Measurements from ENCODE around the gene ROCK1. TPM values are rescaled to one million over a fixed set of nuclear protein-coding genes. Genes with fewer than 3 reads are reported as not detected.
"Not testable (repeated sequence)": the region's sequence is repeated elsewhere in the genome, so short reads cannot be mapped to it uniquely, and the experiment has no call there.

The ROCK1 gene
- total RNA-seq, 6 experiments from 2014 or later: 17.1 to 23.2 (median 21.6) TPM

DNA sequence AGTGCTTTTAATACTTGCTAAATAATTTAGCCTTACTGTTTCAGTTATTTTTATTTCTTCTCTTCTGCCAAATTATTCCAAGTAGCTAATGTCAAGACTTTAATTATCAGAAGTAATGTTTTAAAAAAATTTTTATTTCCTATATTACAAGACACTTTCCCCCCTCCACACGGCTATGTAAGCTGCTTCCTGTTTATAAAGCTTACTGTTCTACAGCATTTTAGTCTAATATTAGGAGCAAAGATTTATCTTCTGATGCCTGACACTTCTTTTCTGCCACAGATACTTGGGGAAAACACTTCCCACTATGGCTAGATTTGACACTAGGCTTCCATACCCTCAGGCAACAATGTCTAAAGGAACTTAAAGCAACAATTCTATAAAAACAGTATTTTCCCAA lies 62.3 kb downstream of the ROCK1 start:
- H3K4me3 ChIP-seq: no peak overlapping the region
- H3K36me3 ChIP-seq: peaks cover 0 to 6% (median 0%) of the 10 kb centered on the region in 4 donors
- intact Hi-C loops (cut with DNase I): no loop called here
- no peaks in the 10 kb centered on the region for H3K27me3 ChIP-seq
- no peak overlapping the region for H3K27ac ChIP-seq
- WGBS (ENCODE audit: insufficient coverage, low coverage, low lambda C conversion rate, missing lambda C conversion rate): 26% methylated on average over 1 of the region's 1 CpG
- H3K4me1 ChIP-seq: peaks cover 0 to 11% (median 0%) of the 10 kb centered on the region in 4 donors
- no peak for DNase-seq
- peak in 2 of 4 donors; percentile 21 to 41 for ATAC-seq
- no peaks in the 10 kb centered on the region for H3K9me3 ChIP-seq
- TF ChIP-seq POLR2A (IDR thresholded peaks at IDR 0.05): no peak
- TF ChIP-seq, protein P1, sequence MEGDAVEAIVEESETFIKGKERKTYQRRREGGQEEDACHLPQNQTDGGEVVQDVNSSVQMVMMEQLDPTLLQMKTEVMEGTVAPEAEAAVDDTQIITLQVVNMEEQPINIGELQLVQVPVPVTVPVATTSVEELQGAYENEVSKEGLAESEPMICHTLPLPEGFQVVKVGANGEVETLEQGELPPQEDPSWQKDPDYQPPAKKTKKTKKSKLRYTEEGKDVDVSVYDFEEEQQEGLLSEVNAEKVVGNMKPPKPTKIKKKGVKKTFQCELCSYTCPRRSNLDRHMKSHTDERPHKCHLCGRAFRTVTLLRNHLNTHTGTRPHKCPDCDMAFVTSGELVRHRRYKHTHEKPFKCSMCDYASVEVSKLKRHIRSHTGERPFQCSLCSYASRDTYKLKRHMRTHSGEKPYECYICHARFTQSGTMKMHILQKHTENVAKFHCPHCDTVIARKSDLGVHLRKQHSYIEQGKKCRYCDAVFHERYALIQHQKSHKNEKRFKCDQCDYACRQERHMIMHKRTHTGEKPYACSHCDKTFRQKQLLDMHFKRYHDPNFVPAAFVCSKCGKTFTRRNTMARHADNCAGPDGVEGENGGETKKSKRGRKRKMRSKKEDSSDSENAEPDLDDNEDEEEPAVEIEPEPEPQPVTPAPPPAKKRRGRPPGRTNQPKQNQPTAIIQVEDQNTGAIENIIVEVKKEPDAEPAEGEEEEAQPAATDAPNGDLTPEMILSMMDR (IDR thresholded peaks at IDR 0.05): no peak

DNA sequence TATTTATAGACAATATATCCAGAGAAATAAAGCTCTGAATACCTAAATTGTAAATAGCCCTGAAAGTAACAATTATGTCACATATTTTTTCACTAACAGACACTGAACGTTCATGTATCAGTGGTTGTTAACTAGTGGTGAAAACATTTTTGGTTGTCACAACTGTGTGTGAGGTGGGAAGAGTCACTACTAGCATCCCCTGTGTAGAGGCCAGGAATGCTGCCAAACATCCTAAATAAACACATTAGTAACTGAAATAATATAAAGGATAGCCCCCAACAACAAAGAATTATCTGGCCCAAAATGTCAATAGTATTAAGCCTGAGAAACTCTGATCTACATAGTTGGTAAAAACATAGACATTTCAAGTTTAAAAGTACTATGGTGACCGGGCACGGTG lies 64.5 kb downstream of the ROCK1 start:
- DNase-seq (no peak), ATAC-seq (no peak)
- Histone ChIP-seq H3K9me3 (no peaks in the 10 kb centered on the region), H3K36me3 (peaks cover 0 to 6% (median 0%) of the 10 kb centered on the region in 4 donors), H3K4me3 (no peak overlapping the region), H3K4me1 (no peaks in the 10 kb centered on the region), H3K27me3 (no peaks in the 10 kb centered on the region), H3K27ac (no peak overlapping the region)
- no peak for TF ChIP-seq POLR2A (IDR thresholded peaks at IDR 0.05)
- TF ChIP-seq, protein P1 (IDR thresholded peaks at IDR 0.05): no peak
- WGBS (ENCODE audit: insufficient coverage, low coverage, low lambda C conversion rate, missing lambda C conversion rate): 75% methylated on average over 1 of the region's 3 CpGs
- intact Hi-C loops (cut with DNase I): no loop called here

DNA sequence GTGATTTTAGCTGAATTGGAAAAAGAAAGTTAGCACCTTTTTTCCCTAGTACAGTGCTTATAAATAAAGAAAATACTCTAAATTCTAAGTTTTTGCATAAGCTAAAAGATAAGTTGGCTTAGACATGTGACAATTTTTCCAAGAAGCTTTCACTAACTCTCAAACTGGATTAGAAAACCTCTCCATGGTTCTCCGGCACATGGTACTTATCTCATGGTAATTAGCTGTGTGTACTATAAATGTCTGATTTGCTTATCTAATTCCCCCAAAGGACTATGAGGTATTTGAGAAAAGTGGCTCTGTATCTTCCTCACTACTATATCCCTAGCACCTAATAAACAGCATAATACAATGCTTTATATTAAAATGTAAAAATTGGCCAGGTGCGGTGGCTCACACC lies 71.1 kb downstream of the ROCK1 start:
- peaks cover 0 to 12% (median 4%) of the 10 kb centered on the region in 4 donors for H3K36me3 ChIP-seq
- WGBS (ENCODE audit: insufficient coverage, low coverage, low lambda C conversion rate, missing lambda C conversion rate): 95% methylated on average over 2 of the region's 2 CpGs

DNA sequence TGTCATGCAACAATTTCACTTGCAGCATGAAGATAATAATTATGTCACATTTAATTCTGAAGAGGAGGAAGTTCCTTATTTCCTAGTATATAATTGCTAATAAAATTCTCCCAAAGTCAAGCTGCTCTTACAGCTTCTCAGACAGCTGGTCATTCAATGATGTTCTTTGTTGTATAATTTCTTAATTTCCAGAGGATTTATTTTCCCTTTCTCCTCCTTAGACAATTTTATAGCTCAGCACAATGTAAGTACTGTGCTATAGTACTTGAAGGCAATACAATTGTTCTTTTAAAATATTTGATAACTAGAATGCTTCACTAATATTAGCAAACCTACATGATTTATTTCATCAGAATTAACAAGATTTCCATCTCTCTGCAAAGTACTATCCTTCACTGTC lies 73.4 kb downstream of the ROCK1 start:
- DNase-seq (no peak), ATAC-seq (no peak)
- no peak for TF ChIP-seq POLR2A (IDR thresholded peaks at IDR 0.05)
- TF ChIP-seq, protein P1 (IDR thresholded peaks at IDR 0.05): no peak
- no peaks in the 10 kb centered on the region for H3K27me3 ChIP-seq
- H3K4me3 ChIP-seq: no peak overlapping the region
- no peaks in the 10 kb centered on the region for H3K9me3 ChIP-seq
- H3K4me1 ChIP-seq: no peaks in the 10 kb centered on the region
- no peak overlapping the region for H3K27ac ChIP-seq
- H3K36me3 ChIP-seq: peaks cover 0 to 7% (median 4%) of the 10 kb centered on the region in 4 donors
- intact Hi-C loops (cut with DNase I): no loop called here

More for the DNA sequence above, 71.1 kb downstream of the ROCK1 start:
- DNase-seq: no peak
- no peaks in the 10 kb centered on the region for H3K4me1 ChIP-seq
- H3K27me3 ChIP-seq: no peaks in the 10 kb centered on the region
- TF ChIP-seq POLR2A (IDR thresholded peaks at IDR 0.05): no peak
- TF ChIP-seq, protein P1 (IDR thresholded peaks at IDR 0.05): no peak
- no peaks in the 10 kb centered on the region for H3K9me3 ChIP-seq
- ATAC-seq: no peak
- intact Hi-C loops (cut with DNase I): no loop called here
- H3K4me3 ChIP-seq: no peak overlapping the region
- H3K27ac ChIP-seq: no peak overlapping the region

DNA sequence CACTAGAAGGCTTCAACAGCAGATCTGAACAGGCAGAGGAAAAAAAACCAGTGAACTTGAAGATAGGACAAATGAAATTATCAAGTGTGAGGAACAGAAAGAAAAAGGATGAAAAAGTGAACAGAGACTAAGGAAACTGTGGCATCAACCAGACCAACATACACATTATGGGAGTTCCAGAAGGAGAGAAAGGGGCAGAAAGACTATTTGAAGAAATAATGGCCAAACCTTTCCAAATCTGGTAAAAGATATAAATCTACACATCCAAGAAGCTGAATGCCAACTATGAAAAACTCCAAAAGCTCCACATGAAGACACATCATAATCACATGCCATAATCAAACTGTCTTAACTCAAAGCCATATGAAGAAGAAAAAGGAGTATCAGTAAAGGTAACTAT lies 79.8 kb downstream of the ROCK1 start:
- TF ChIP-seq POLR2A (IDR thresholded peaks at IDR 0.05): no peak
- TF ChIP-seq, protein P1 (IDR thresholded peaks at IDR 0.05): no peak
- intact Hi-C loops (cut with DNase I): no loop called here
- Histone ChIP-seq H3K27me3 (no peaks in the 10 kb centered on the region), H3K27ac (no peak overlapping the region), H3K9me3 (no peaks in the 10 kb centered on the region), H3K36me3 (peaks cover 0 to 8% (median 0%) of the 10 kb centered on the region in 4 donors), H3K4me3 (no peak overlapping the region), H3K4me1 (no peaks in the 10 kb centered on the region)
- ATAC-seq (no peak), DNase-seq (no peak)

DNA sequence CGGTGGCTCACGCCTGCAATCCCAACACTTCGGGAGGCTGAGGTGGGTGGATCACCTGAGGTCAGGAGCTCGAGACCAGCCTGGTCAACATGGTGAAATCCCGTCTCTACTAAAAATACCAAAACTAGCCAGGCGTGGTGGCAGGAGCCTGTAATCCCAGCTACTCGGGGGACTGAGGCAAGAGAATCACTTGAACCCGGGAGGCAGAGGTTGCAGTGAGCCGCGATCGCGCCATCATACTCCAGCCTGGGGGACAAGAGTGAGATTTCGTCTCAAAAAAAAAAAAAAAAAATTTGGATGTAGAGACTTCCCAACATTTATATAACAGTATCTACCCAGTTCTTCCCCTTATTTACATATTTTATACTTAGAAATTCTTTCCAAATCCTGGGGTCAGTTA lies 93.4 kb downstream of the ROCK1 start:
- DNase-seq; intact Hi-C loops (cut with DNase I); H3K4me1 ChIP-seq; ATAC-seq; H3K9me3 ChIP-seq; H3K4me3 ChIP-seq; H3K27ac ChIP-seq; H3K27me3 ChIP-seq: not testable (repeated sequence)
- H3K36me3 ChIP-seq: peaks cover 0 to 26% (median 7%) of the 10 kb centered on the region in 4 donors
- whole genome bisulfite sequencing (ENCODE audit: insufficient coverage, low coverage, low lambda C conversion rate, missing lambda C conversion rate): 93% methylated on average over 12 of the region's 13 CpGs

Data from right lobe of liver (tissue), 6 donors.